Measurements from ENCODE around the gene IL3. TPM values are rescaled to one million over a fixed set of nuclear protein-coding genes. Genes with fewer than 3 reads are reported as not detected.

Gene IL3
- total and polyA plus RNA-seq, 9 of the 15 experiments (the other 6 are each of a cell fraction or from before 2014, with no cell fraction given) = not detected

GRCh38 chr5:132103332-132103951 lies 43.0 kb downstream of the IL3 start (continued):
- TF ChIP-seq TCF15 (CRISPR knock-in tag; IDR thresholded peaks at IDR 0.05) = no peak
- no peak for TF ChIP-seq RERE (CRISPR knock-in tag; IDR thresholded peaks at IDR 0.05; ENCODE audit: borderline replicate concordance)
- TF ChIP-seq GABPB2 (CRISPR knock-in tag; conservative IDR thresholded peaks at IDR 0.05) = no peak
- no peak for TF ChIP-seq TCF7L2 (IDR thresholded peaks at IDR 0.05; ENCODE audit: low read depth, low read length)
- no peak for TF ChIP-seq MTA2 (IDR thresholded peaks at IDR 0.05; ENCODE audit: low read depth)
- TF ChIP-seq ZBTB9 (CRISPR knock-in tag; IDR thresholded peaks at IDR 0.05) = no peak
- TF ChIP-seq TBP (optimal IDR thresholded peaks at IDR 0.05; ENCODE audit: low read depth, low read length) = no peak
- peak; percentile 64 for TF ChIP-seq GABPA (tag; conservative IDR thresholded peaks at IDR 0.05; ENCODE audit: low read depth)
- TF ChIP-seq BRCA1 (IDR thresholded peaks at IDR 0.05) = no peak
- no peak for TF ChIP-seq BRCA1 (CRISPR knock-in tag; IDR thresholded peaks at IDR 0.05)
- TF ChIP-seq ZBTB11 (CRISPR knock-in tag; IDR thresholded peaks at IDR 0.05) = no peak
- peak; percentile 7; the same call in 1 of the 2 replicates for TF ChIP-seq TEAD2 (tag; IDR thresholded peaks at IDR 0.05)
- TF ChIP-seq ATF6 (CRISPR knock-in tag; IDR thresholded peaks at IDR 0.05) = no peak
- no peak for TF ChIP-seq ZBTB7A (IDR thresholded peaks at IDR 0.05; ENCODE audit: borderline replicate concordance, control insufficient read depth, low read depth, low read length)

Measured in K562 (cell line).